HepG2 (cell line): ENCODE data around the gene STK4. TPM values are rescaled to one million over a fixed set of nuclear protein-coding genes. Genes with fewer than 3 reads are reported as not detected.

ENCODE experiments used
- ATAC-seq: fragments of 200-7000 bp; cut with Tn5 transposase; 3 replicates; pipeline ENCODE4 v1.9.1; 2020; ENCODE audit warnings: mild to moderate bottlenecking, moderate library complexity
- BruUV-seq: library from RNA; stranded (reverse); fragments of 400-500 nt; replicated peaks from 2 replicates; lab custom pipeline; 2021; lab: Mats Ljungman, UMichigan
- CTCF ChIA-PET: fragments of 300-600 bp; formaldehyde crosslinking; extraction: SDS; loops from one replicate; lab custom pipeline; 2021; ENCODE audit warnings: low total read pairs, inconsistent platforms, low intra/inter-chr PET ratio; lab: Yijun Ruan, JAX
- POLR2A ChIA-PET: fragments of 350-600 bp; sonication (Branson Sonifier 250); formaldehyde crosslinking; loops from one replicate; lab custom pipeline; 2020; ENCODE audit warnings: antibody characterized with exemption, inconsistent platforms; lab: Yijun Ruan, JAX
- DNase-seq: peaks from one replicate; pipeline ENCODE4 v3.0.0-alpha.2; 2015; ENCODE audit warnings: low spot score
- FAIRE-seq: peaks from 3 replicates; lab custom pipeline; 2011; peaks lifted over from hg19 to GRCh38; lab: Jason Lieb, UNC
- H2AFZ ChIP-seq: one replicate; pipeline ENCODE4 v1.6.1; 2011; ENCODE audit warnings: low read length, inconsistent platforms
- H3K27ac ChIP-seq: fragments of 300-600 bp; 3 replicates; pipeline ENCODE4 v1.8.0; 2011; ENCODE audit warnings: mixed run types, mild to moderate bottlenecking, mixed read lengths, low read length, inconsistent platforms; ENCODE audit not compliant: insufficient read depth; ENCODE audit errors: extremely low read length
- H3K27me3 ChIP-seq, 2 experiments: fragments of 200-600 bp in 1 of 2; 2 replicates in 1 of 2; 3 replicates in 1 of 2; pipeline versions ENCODE4 v1.6.0 to v1.8.0; 2011; ENCODE audit warnings: low read length in 2 of 2, mild to moderate bottlenecking in 2 of 2, moderate library complexity in 2 of 2, inconsistent platforms in 1 of 2; ENCODE audit not compliant: insufficient read depth in 2 of 2, control insufficient read depth in 1 of 2
- H3K36me3 ChIP-seq, 2 experiments: fragments of 200-600 bp in 1 of 2; replicated peaks in 1 of 2; 2 replicates in 1 of 2; 3 replicates in 1 of 2; pipeline versions ENCODE4 v1.5.1 to v1.8.0; 2011; ENCODE audit warnings: low read length in 2 of 2, inconsistent platforms in 1 of 2; ENCODE audit not compliant: insufficient read depth in 2 of 2, control insufficient read depth in 1 of 2
- H3K4me1 ChIP-seq: 2 replicates; pipeline ENCODE4 v1.5.1; 2012; ENCODE audit warnings: low read length, inconsistent platforms; ENCODE audit not compliant: insufficient read depth
- H3K4me2 ChIP-seq: 2 replicates; pipeline ENCODE4 v1.6.0; 2011; ENCODE audit warnings: low read depth, low read length, inconsistent platforms
- H3K4me3 ChIP-seq, 3 experiments: fragments of 200-600 bp in 1 of 3; sonication (generic), shearing (Covaris generic) in 1 of 3; replicated peaks in 1 of 3; 2 replicates each; pipeline ENCODE4 v1.5.1; 2011 to 2016; ENCODE audit warnings: low read length in 3 of 3, inconsistent platforms in 2 of 3, low read depth in 2 of 3, mild to moderate bottlenecking in 2 of 3, control low read depth in 1 of 3, mixed read lengths in 1 of 3; ENCODE audit not compliant: insufficient read depth in 1 of 3
- H3K79me2 ChIP-seq: one replicate; pipeline ENCODE4 v1.6.1; 2011; ENCODE audit warnings: low read length, inconsistent platforms; ENCODE audit not compliant: insufficient read depth
- H3K9ac ChIP-seq: 2 replicates; pipeline ENCODE4 v1.6.0; 2011; ENCODE audit warnings: mild to moderate bottlenecking, low read depth, low read length, inconsistent platforms; ENCODE audit not compliant: insufficient read depth
- H3K9me3 ChIP-seq: 2 replicates; pipeline ENCODE4 v1.5.1; 2012; ENCODE audit warnings: mild to moderate bottlenecking, low read length
- H4K20me1 ChIP-seq: 2 replicates; pipeline ENCODE4 v1.6.0; 2011; ENCODE audit warnings: inconsistent platforms, mild to moderate bottlenecking, low read length, moderate library complexity; ENCODE audit not compliant: insufficient read depth
- ATAD3A ChIP-seq: sonication (generic); formaldehyde crosslinking; IDR thresholded peaks from 2 replicates; pipeline ENCODE4 v1.4.0; 2020; ENCODE audit warnings: missing genetic modification reagents
- HDAC1 ChIP-seq: sonication (generic); formaldehyde crosslinking; IDR thresholded peaks from 2 replicates; pipeline ENCODE4 v1.5.1; 2020; ENCODE audit warnings: mild to moderate bottlenecking, missing genetic modification reagents
- HNF1B ChIP-seq: sonication (generic); formaldehyde crosslinking; IDR thresholded peaks from 2 replicates; pipeline ENCODE4 v1.5.1; 2020; ENCODE audit warnings: mild to moderate bottlenecking, moderate library complexity, missing genetic modification reagents
- MIER3 ChIP-seq: IDR thresholded peaks from 2 replicates; pipeline ENCODE4 v1.6.1; 2016; ENCODE audit warnings: missing compliant biosample characterization, borderline replicate concordance
- POGZ ChIP-seq: sonication (generic); formaldehyde crosslinking; IDR thresholded peaks from 2 replicates; pipeline ENCODE4 v1.4.0; 2020; ENCODE audit warnings: mild to moderate bottlenecking, missing genetic modification reagents
- REL ChIP-seq: sonication (generic); formaldehyde crosslinking; conservative IDR thresholded peaks from 2 replicates; pipeline ENCODE4 v1.8.0; 2022; ENCODE audit warnings: mild to moderate bottlenecking, missing genetic modification reagents, moderate library complexity
- SALL1 ChIP-seq: sonication (generic); formaldehyde crosslinking; IDR thresholded peaks from 2 replicates; pipeline ENCODE4 v1.8.0; 2022; ENCODE audit warnings: mild to moderate bottlenecking, missing genetic modification reagents
- SMAD9 ChIP-seq: sonication (generic); formaldehyde crosslinking; IDR thresholded peaks from 2 replicates; pipeline ENCODE4 v1.5.1; 2020; ENCODE audit warnings: mild to moderate bottlenecking, missing genetic modification reagents
- ZBTB3 ChIP-seq: sonication (generic); formaldehyde crosslinking; IDR thresholded peaks from 2 replicates; pipeline ENCODE4 v1.4.0; 2020; ENCODE audit warnings: low read depth, mild to moderate bottlenecking, moderate library complexity, missing genetic modification reagents, borderline replicate concordance
- ZMAT3 ChIP-seq: sonication (generic); formaldehyde crosslinking; conservative IDR thresholded peaks from 2 replicates; pipeline ENCODE4 v1.7.0; 2021; ENCODE audit warnings: missing genetic modification reagents
- ZNF382 ChIP-seq: sonication (generic); formaldehyde crosslinking; IDR thresholded peaks from 2 replicates; pipeline ENCODE4 v1.5.0; 2020; ENCODE audit warnings: missing genetic modification reagents, mild to moderate bottlenecking, borderline replicate concordance
- ZNF564 ChIP-seq: sonication (generic); formaldehyde crosslinking; IDR thresholded peaks from 2 replicates; pipeline ENCODE4 v1.8.1; 2023; ENCODE audit warnings: mild to moderate bottlenecking, missing genetic modification reagents
- WGBS: methylation state at CpG from one replicate; pipeline ENCODE4 v1.1.6; 2017; ENCODE audit warnings: low lambda C conversion rate; 5-methylcytosine and 5-hydroxymethylcytosine counted together
- in situ Hi-C: cut with HindIII; loops from 2 replicates; pipeline ENCODE4 v1.10.0; 2017; ENCODE audit warnings: low pct_unique_long_range_greater_than_20kb; ENCODE audit not compliant: extremely low pct_ligation_motif_present
- intact Hi-C: fragments of 100-400 bp; cut with micrococcal nuclease; formaldehyde crosslinking; loops from one replicate; pipeline ENCODE4 v1.10.0; 2022; ENCODE audit not compliant: unreplicated experiment
- polyA plus RNA-seq, 8 experiments: library from polyadenylated mRNA; depleted of rRNA in 3 of 8; stranded (reverse) in 7 of 8; unstranded in 1 of 8; fragments of >200 nt; fragmentation: Illumina TruSeq in 4 of 8; extraction: Trizol in 4 of 8; gene quantifications; 2 replicates each; pipeline versions ENCODE4 v1.2.1 to v1.2.3, GENCODE V29; 2011 to 2016; ENCODE audit warnings: low read depth in 4 of 8, missing spikeins in 1 of 8, mixed read lengths in 1 of 8; ENCODE audit not compliant: insufficient read depth in 1 of 8
- total RNA-seq, 5 experiments: library from RNA; depleted of rRNA; stranded (reverse); fragments of >200 nt; fragmentation: Illumina TruSeq; extraction: Trizol; gene quantifications; 2 replicates each; pipeline ENCODE4 v1.2.3, GENCODE V29; 2016; ENCODE audit warnings: low read depth in 1 of 5

The STK4 gene
- total and polyA plus RNA-seq, 2 of the 13 experiments (the other 11 are each of a cell fraction or from before 2014, with no cell fraction given), result 25.6 to 38.3 TPM

DNA sequence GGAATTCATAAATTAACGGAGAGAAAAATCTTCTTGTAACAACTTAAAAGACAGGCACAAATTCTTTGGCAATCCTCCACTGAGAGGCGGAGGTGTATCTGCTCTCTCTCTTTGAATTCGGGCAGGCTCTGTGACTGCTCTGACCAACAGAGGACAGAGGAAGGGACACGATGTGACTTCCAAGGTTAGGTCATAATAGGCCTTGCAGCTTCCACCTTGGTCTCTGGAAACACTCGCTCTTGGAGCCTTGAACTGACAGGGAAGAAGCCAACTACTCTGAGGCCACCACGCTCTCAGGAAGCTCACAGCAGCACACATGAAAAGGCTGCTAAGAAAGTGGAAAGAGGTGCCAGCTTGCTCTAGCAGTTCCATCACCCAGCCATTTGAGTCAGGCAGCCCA lies 21.1 kb upstream of the STK4 start:
- no peak overlapping the region for H3K27ac ChIP-seq
- intact Hi-C loops, result no loop called here
- no peaks in the 10 kb centered on the region for H3K79me2 ChIP-seq
- FAIRE-seq, result no peak
- ChIA-PET POLR2A (no interaction called here), CTCF (no interaction called here)
- peaks cover 19% of the 10 kb centered on the region for H3K4me1 ChIP-seq
- peaks cover 55 to 94% of the 10 kb centered on the region in 2 experiments for H3K36me3 ChIP-seq
- no peak overlapping the region for H3K4me3 ChIP-seq
- no peak for DNase-seq
- no peak overlapping the region for H3K9ac ChIP-seq
- H3K27me3 ChIP-seq, result no peaks in the 10 kb centered on the region
- WGBS, result 94% methylated on average over 6 of the region's 6 CpGs
- ATAC-seq, result no peak
- in situ Hi-C loops, result no loop called here
- no peak overlapping the region for H3K4me2 ChIP-seq
- no peaks in the 10 kb centered on the region for H3K9me3 ChIP-seq
- no TSS peak for BruUV-seq
- H2AFZ ChIP-seq, result no peak overlapping the region
- H4K20me1 ChIP-seq, result no peaks in the 10 kb centered on the region
- no peak for TF ChIP-seq ZBTB3 (CRISPR knock-in tag)
- TF ChIP-seq SALL1 (CRISPR knock-in tag), result no peak
- no peak for TF ChIP-seq SMAD9 (CRISPR knock-in tag)
- no peak for TF ChIP-seq REL (CRISPR knock-in tag)
- TF ChIP-seq HNF1B (CRISPR knock-in tag), result no peak
- no peak for TF ChIP-seq ZNF382 (CRISPR knock-in tag)
- TF ChIP-seq POGZ (CRISPR knock-in tag), result no peak
- TF ChIP-seq ZMAT3 (CRISPR knock-in tag), result no peak
- no peak for TF ChIP-seq MIER3 (CRISPR knock-in tag)
- no peak for TF ChIP-seq ATAD3A (CRISPR knock-in tag)
- no peak for TF ChIP-seq ZNF564 (CRISPR knock-in tag)
- TF ChIP-seq HDAC1, result no peak
